Measurements from ENCODE around the gene TTI1.

TTI1 gene

GRCh38 chr20:37986873-37987601 lies 46.2 kb downstream of the TTI1 start:
- TF ChIP-seq CTCF (conservative IDR thresholded peaks at IDR 0.05; ENCODE audit: control insufficient read depth, insufficient read depth, low read depth, low read length), result no peak
- H3K4me3 ChIP-seq (ENCODE audit: control insufficient read depth, low read depth, low read length), result no peak overlapping the region
- DNase-seq (ENCODE audit: low read depth), result peak; percentile 25

GRCh38 chr20:37986044-37986858 lies 47.0 kb downstream of the TTI1 start:
- H3K4me3 ChIP-seq (ENCODE audit: control insufficient read depth, low read depth, low read length), result no peak overlapping the region
- DNase-seq (ENCODE audit: low read depth), result no peak
- no peak for TF ChIP-seq CTCF (conservative IDR thresholded peaks at IDR 0.05; ENCODE audit: control insufficient read depth, insufficient read depth, low read depth, low read length)

GRCh38 chr20:37984018-37984785 lies 49.1 kb downstream of the TTI1 start:
- no peak for DNase-seq (ENCODE audit: low read depth)
- no peak overlapping the region for H3K4me3 ChIP-seq (ENCODE audit: control insufficient read depth, low read depth, low read length)
- no peak for TF ChIP-seq CTCF (conservative IDR thresholded peaks at IDR 0.05; ENCODE audit: control insufficient read depth, insufficient read depth, low read depth, low read length)

- no peak for TF ChIP-seq CTCF (conservative IDR thresholded peaks at IDR 0.05; ENCODE audit: control insufficient read depth, insufficient read depth, low read depth, low read length)
- DNase-seq (ENCODE audit: low read depth), result no peak
- H3K4me3 ChIP-seq (ENCODE audit: control insufficient read depth, low read depth, low read length), result no peak overlapping the region
Observed at GRCh38 chr20:37983286-37983685, 50.0 kb downstream of the TTI1 start.

- H3K4me3 ChIP-seq (ENCODE audit: control insufficient read depth, low read depth, low read length), result no peak overlapping the region
- TF ChIP-seq CTCF (conservative IDR thresholded peaks at IDR 0.05; ENCODE audit: control insufficient read depth, insufficient read depth, low read depth, low read length), result no peak
- no peak for DNase-seq (ENCODE audit: low read depth)
Observed at GRCh38 chr20:37981568-37981967, 51.7 kb downstream of the TTI1 start.

GRCh38 chr20:37980876-37981275 lies 52.4 kb downstream of the TTI1 start:
- DNase-seq (ENCODE audit: low read depth), result no peak
- no peak overlapping the region for H3K4me3 ChIP-seq (ENCODE audit: control insufficient read depth, low read depth, low read length)
- TF ChIP-seq CTCF (conservative IDR thresholded peaks at IDR 0.05; ENCODE audit: control insufficient read depth, insufficient read depth, low read depth, low read length), result no peak

Measured in fibroblast of mammary gland (primary cell).